MCF 10A (cell line): Measurements from ENCODE around the gene AK4. TPM values are rescaled to one million over a fixed set of nuclear protein-coding genes. Genes with fewer than 3 reads are reported as not detected.

Experiments
- BruUV-seq: library from RNA; stranded (reverse); fragments of 400-500 nt; replicated peaks from 2 replicates; lab custom pipeline; 2021; lab: Mats Ljungman, UMichigan
- CTCF ChIA-PET: fragments of 300-600 bp; sonication (Branson Sonifier 250); formaldehyde crosslinking; extraction: SDS; loops from one replicate; lab custom pipeline; 2021; ENCODE audit warnings: antibody characterized with exemption, inconsistent platforms; lab: Yijun Ruan, JAX
- POLR2A ChIA-PET: fragments of 300-600, 350-650 bp; sonication (Branson Sonifier 250); formaldehyde crosslinking; extraction: SDS; loops from one replicate; lab custom pipeline; 2020; ENCODE audit warnings: antibody characterized with exemption, inconsistent platforms; lab: Yijun Ruan, JAX
- DNase-seq: peaks from one replicate; pipeline ENCODE4 v3.0.0-alpha.2; 2018; ENCODE audit not compliant: unreplicated experiment
- H3K27ac Mint-ChIP-seq: one replicate; pipeline ENCODE4 v1.8.0; 2022; ENCODE audit warnings: mild to moderate bottlenecking, low read depth, mixed read lengths; ENCODE audit not compliant: unreplicated experiment
- H3K27me3 Mint-ChIP-seq: one replicate; pipeline ENCODE4 v1.8.0; 2022; ENCODE audit warnings: mixed read lengths; ENCODE audit not compliant: insufficient read depth, unreplicated experiment
- H3K36me3 Mint-ChIP-seq: one replicate; pipeline ENCODE4 v1.8.0; 2022; ENCODE audit warnings: mild to moderate bottlenecking, moderate library complexity, mixed read lengths; ENCODE audit not compliant: insufficient read depth, unreplicated experiment
- H3K4me1 Mint-ChIP-seq: one replicate; pipeline ENCODE4 v1.8.0; 2022; ENCODE audit warnings: mixed read lengths; ENCODE audit not compliant: insufficient read depth, unreplicated experiment
- H3K4me3 Mint-ChIP-seq: one replicate; pipeline ENCODE4 v1.8.0; 2022; ENCODE audit warnings: mild to moderate bottlenecking, moderate library complexity, mixed read lengths; ENCODE audit not compliant: unreplicated experiment
- H3K9me3 Mint-ChIP-seq: one replicate; pipeline ENCODE4 v1.8.0; 2022; ENCODE audit warnings: mixed read lengths; ENCODE audit not compliant: unreplicated experiment
- intact Hi-C: fragments of 100-400 bp; cut with micrococcal nuclease; formaldehyde crosslinking; loops from 2 replicates; pipeline ENCODE4 v1.14.1; 2022
- total RNA-seq: library from RNA; stranded (reverse); gene quantifications from 2 replicates; pipeline ENCODE4 v1.2.3, GENCODE V29; 2022
- TF ChIP-seq, protein P1 (sequence below): fragments of 200-600 bp; IDR thresholded peaks from one replicate; pipeline ENCODE4 v1.8.0; 2022; ENCODE audit warnings: antibody characterized with exemption, mild to moderate bottlenecking; ENCODE audit not compliant: unreplicated experiment

The AK4 gene
- total RNA-seq, 1 experiment from 2014 or later = 57.1 TPM

GRCh38 chr1:65108025-65108642 is 39.9 kb upstream of the AK4 start:
- TF ChIP-seq, protein P1, sequence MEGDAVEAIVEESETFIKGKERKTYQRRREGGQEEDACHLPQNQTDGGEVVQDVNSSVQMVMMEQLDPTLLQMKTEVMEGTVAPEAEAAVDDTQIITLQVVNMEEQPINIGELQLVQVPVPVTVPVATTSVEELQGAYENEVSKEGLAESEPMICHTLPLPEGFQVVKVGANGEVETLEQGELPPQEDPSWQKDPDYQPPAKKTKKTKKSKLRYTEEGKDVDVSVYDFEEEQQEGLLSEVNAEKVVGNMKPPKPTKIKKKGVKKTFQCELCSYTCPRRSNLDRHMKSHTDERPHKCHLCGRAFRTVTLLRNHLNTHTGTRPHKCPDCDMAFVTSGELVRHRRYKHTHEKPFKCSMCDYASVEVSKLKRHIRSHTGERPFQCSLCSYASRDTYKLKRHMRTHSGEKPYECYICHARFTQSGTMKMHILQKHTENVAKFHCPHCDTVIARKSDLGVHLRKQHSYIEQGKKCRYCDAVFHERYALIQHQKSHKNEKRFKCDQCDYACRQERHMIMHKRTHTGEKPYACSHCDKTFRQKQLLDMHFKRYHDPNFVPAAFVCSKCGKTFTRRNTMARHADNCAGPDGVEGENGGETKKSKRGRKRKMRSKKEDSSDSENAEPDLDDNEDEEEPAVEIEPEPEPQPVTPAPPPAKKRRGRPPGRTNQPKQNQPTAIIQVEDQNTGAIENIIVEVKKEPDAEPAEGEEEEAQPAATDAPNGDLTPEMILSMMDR = no peak
- intact Hi-C loops = no loop called here
- H3K27me3 Mint-ChIP-seq = no peaks in the 10 kb centered on the region
- POLR2A ChIA-PET = no interaction called here
- H3K36me3 Mint-ChIP-seq = peaks cover 6% of the 10 kb centered on the region
- DNase-seq = no peak
- H3K9me3 Mint-ChIP-seq = no peaks in the 10 kb centered on the region
- H3K4me3 Mint-ChIP-seq = no peak overlapping the region
- CTCF ChIA-PET = interaction anchor here (1.7 kb wide), 1 partner anchor 33 kb away, joined by 3 read pairs; no protein-coding TSS in a partner anchor
- no peaks in the 10 kb centered on the region for H3K4me1 Mint-ChIP-seq
- no peak overlapping the region for H3K27ac Mint-ChIP-seq
- no TSS peak for BruUV-seq

DNA sequence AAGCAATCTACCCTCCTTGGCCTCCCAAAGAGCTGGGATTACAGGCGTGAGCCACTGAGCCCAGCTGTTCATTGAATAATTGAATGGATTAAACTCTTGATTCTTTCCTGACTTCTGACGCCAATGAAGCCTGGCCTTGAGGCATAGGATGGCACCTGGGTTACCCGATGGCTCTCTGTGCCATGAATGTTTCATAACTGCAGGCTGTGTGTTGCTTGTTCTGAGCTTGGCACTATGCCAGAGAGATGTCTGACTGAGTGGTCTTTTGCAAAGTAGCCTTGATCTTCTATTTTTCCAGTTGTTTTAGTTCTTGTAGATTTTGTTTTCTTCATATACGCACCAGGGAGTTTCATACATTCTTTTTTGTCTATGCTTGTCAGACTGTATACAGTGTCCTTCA is 38.5 kb upstream of the AK4 start:
- TF ChIP-seq, protein P1 = no peak
- POLR2A ChIA-PET = interaction anchor here (0.9 kb wide), 1 partner anchor 10 kb away, joined by 3 read pairs; no protein-coding TSS in a partner anchor
- H3K27ac Mint-ChIP-seq = no peak overlapping the region

GRCh38 chr1:65112811-65113210 is 35.2 kb upstream of the AK4 start:
- H3K4me3 Mint-ChIP-seq = no peak overlapping the region

More for the DNA sequence above, 38.5 kb upstream of the AK4 start:
- peak; percentile 11 for DNase-seq
- Mint-ChIP-seq H3K36me3 (peaks cover 6% of the 10 kb centered on the region), H3K4me1 (no peaks in the 10 kb centered on the region), H3K27me3 (no peaks in the 10 kb centered on the region), H3K9me3 (no peaks in the 10 kb centered on the region), H3K4me3 (no peak overlapping the region)
- CTCF ChIA-PET = interaction anchor here (1.0 kb wide), 1 partner anchor 46 kb away, joined by 5 read pairs; no protein-coding TSS in a partner anchor
- intact Hi-C loops = no loop called here
- no TSS peak for BruUV-seq

DNA sequence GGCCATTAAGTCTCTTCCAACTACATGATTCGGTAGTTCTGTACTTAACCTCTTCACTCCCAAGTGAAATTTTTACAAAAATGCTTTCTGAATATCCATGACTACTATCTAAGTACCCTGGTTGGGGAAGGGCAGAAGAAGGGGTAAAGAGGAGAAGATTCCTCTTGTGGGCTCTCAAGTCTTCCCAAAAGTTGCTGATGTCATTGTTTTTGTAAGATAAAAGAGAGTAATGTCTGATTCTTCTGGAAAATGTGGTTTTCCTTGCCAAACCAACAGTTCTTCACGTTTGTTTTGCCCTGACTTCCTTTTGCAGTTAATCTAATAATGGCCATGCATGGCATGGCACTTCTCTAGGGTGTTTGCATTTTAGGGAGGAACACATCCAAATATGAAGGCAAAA is 34.7 kb upstream of the AK4 start:
- intact Hi-C loops = no loop called here
- TF ChIP-seq, protein P1 = no peak
- no peak overlapping the region for H3K4me3 Mint-ChIP-seq
- ChIA-PET POLR2A (no interaction called here), CTCF (interaction anchor here (0.5 kb wide), 1 partner anchor 49 kb away, joined by 4 read pairs; no protein-coding TSS in a partner anchor)
- DNase-seq = no peak
- no peaks in the 10 kb centered on the region for H3K9me3 Mint-ChIP-seq
- H3K36me3 Mint-ChIP-seq = no peaks in the 10 kb centered on the region
- no peaks in the 10 kb centered on the region for H3K4me1 Mint-ChIP-seq
- H3K27ac Mint-ChIP-seq = no peak overlapping the region
- no TSS peak for BruUV-seq
- H3K27me3 Mint-ChIP-seq = no peaks in the 10 kb centered on the region

More at GRCh38 chr1:65112811-65113210, 35.2 kb upstream of the AK4 start:
- ChIA-PET CTCF (interaction anchor here (0.7 kb wide), 1 partner anchor 263 kb away, joined by 3 read pairs; no protein-coding TSS in a partner anchor), POLR2A (no interaction called here)
- H3K27ac Mint-ChIP-seq = no peak overlapping the region
- intact Hi-C loops = no loop called here
- H3K36me3 Mint-ChIP-seq = no peaks in the 10 kb centered on the region
- no TSS peak for BruUV-seq
- H3K27me3 Mint-ChIP-seq = no peaks in the 10 kb centered on the region
- no peaks in the 10 kb centered on the region for H3K4me1 Mint-ChIP-seq
- TF ChIP-seq, protein P1 = no peak
- no peaks in the 10 kb centered on the region for H3K9me3 Mint-ChIP-seq
- no peak for DNase-seq
